Peyer's patch (tissue), 4 donors: Measurements from ENCODE around the gene ABHD3.
"Not testable (repeated sequence)": the region's sequence is repeated elsewhere in the genome, so short reads cannot be mapped to it uniquely, and the experiment has no call there.

Experiments used
- CTCF ChIP-seq, 6 experiments: fragments of 450-650 bp in 4 of 6; fragments of 200-600 bp in 2 of 6; sonication (generic) in 1 of 6; IDR thresholded peaks; one replicate each; pipeline ENCODE4 v1.5.1; 2017 to 2019; ENCODE audit warnings: antibody characterized with exemption in 6 of 6, mild to moderate bottlenecking in 3 of 6, moderate library complexity in 1 of 6
- POLR2A ChIP-seq, 2 donors: fragments of 450-650 bp; IDR thresholded peaks; one replicate each; pipeline ENCODE4 v1.5.1; 2017; ENCODE audit warnings: antibody characterized with exemption in 2 of 2, mild to moderate bottlenecking in 2 of 2, moderate library complexity in 2 of 2

GRCh38 chr18:21685556-21685981 lies 19.0 kb downstream of the ABHD3 start:
- not testable (repeated sequence) for TF ChIP-seq CTCF, POLR2A (IDR thresholded peaks at IDR 0.05)
